HCT116 (cell line): ENCODE results near the gene ARMC2.

Source experiments
- EZH2 ChIP-seq: fragments of 200-600 bp; sonication (generic); IDR thresholded peaks from 2 replicates; pipeline ENCODE4 v1.6.1; 2017; ENCODE audit warnings: antibody characterized with exemption, mixed run types
- POLR2A ChIP-seq: IDR thresholded peaks from 2 replicates; pipeline ENCODE4 v1.7.0; 2011; ENCODE audit warnings: borderline replicate concordance; ENCODE audit not compliant: insufficient read depth, insufficient read length; ENCODE audit errors: extremely low read depth
- SIN3A ChIP-seq: IDR thresholded peaks from 2 replicates; pipeline ENCODE4 v1.6.1; 2012; ENCODE audit warnings: low read depth
- TF ChIP-seq, protein P1 (sequence below), 3 experiments: fragments of 200-600 bp in 1 of 3; sonication (generic) in 1 of 3; IDR thresholded peaks in 2 of 3; conservative IDR thresholded peaks in 1 of 3; 2 replicates each; pipeline ENCODE4 v1.5.1; 2012 to 2017; ENCODE audit warnings: low read depth in 2 of 3, low read length in 2 of 3, antibody characterized with exemption in 1 of 3, borderline replicate concordance in 1 of 3, control low read depth in 1 of 3, mild to moderate bottlenecking in 1 of 3, mixed read lengths in 1 of 3, mixed run types in 1 of 3, moderate library complexity in 1 of 3; ENCODE audit not compliant: insufficient read depth in 1 of 3
- TF ChIP-seq, protein P2 (sequence below): IDR thresholded peaks from 2 replicates; pipeline ENCODE4 v1.6.1; 2012
- TF ChIP-seq, protein P3 (sequence below): IDR thresholded peaks from 2 replicates; pipeline ENCODE4 v1.6.1; 2011; ENCODE audit warnings: mild to moderate bottlenecking, low read length, moderate library complexity; ENCODE audit not compliant: insufficient replicate concordance; ENCODE audit errors: extremely low read depth

DNA sequence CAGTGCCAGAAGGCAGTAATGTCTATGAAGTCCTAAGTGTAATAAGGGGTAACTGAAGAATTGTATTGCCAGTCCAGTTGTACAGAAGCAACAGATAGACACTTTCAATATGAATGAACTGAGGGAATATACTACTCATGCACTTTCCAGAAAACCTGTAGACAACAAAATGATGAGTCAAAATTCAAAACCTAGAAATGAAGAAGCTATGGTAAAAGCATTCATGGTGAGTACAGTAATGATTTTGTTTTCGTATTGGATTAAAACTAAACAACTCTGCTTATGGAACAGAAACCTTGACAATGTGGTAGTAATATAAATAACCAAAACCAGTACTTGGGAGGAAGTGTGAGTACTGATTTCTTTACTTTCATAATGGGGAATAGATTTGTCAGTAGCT, 35.0 kb downstream of the ARMC2 start:
- TF ChIP-seq SIN3A (no peak), POLR2A (no peak), EZH2 (no peak)
- TF ChIP-seq, protein P1, sequence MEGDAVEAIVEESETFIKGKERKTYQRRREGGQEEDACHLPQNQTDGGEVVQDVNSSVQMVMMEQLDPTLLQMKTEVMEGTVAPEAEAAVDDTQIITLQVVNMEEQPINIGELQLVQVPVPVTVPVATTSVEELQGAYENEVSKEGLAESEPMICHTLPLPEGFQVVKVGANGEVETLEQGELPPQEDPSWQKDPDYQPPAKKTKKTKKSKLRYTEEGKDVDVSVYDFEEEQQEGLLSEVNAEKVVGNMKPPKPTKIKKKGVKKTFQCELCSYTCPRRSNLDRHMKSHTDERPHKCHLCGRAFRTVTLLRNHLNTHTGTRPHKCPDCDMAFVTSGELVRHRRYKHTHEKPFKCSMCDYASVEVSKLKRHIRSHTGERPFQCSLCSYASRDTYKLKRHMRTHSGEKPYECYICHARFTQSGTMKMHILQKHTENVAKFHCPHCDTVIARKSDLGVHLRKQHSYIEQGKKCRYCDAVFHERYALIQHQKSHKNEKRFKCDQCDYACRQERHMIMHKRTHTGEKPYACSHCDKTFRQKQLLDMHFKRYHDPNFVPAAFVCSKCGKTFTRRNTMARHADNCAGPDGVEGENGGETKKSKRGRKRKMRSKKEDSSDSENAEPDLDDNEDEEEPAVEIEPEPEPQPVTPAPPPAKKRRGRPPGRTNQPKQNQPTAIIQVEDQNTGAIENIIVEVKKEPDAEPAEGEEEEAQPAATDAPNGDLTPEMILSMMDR (IDR thresholded peaks at IDR 0.05 in 2 of 3, conservative IDR thresholded peaks at IDR 0.05 in 1 of 3; ENCODE audit: borderline replicate concordance in 1 of 3, insufficient read depth in 1 of 3, low read depth in 2 of 3, low read length in 2 of 3) = no peak
- TF ChIP-seq, protein P2, sequence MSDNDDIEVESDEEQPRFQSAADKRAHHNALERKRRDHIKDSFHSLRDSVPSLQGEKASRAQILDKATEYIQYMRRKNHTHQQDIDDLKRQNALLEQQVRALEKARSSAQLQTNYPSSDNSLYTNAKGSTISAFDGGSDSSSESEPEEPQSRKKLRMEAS = no peak
- TF ChIP-seq, protein P3, sequence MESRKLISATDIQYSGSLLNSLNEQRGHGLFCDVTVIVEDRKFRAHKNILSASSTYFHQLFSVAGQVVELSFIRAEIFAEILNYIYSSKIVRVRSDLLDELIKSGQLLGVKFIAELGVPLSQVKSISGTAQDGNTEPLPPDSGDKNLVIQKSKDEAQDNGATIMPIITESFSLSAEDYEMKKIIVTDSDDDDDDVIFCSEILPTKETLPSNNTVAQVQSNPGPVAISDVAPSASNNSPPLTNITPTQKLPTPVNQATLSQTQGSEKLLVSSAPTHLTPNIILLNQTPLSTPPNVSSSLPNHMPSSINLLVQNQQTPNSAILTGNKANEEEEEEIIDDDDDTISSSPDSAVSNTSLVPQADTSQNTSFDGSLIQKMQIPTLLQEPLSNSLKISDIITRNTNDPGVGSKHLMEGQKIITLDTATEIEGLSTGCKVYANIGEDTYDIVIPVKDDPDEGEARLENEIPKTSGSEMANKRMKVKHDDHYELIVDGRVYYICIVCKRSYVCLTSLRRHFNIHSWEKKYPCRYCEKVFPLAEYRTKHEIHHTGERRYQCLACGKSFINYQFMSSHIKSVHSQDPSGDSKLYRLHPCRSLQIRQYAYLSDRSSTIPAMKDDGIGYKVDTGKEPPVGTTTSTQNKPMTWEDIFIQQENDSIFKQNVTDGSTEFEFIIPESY = no peak
